CD4-positive, alpha-beta T cell (primary cell): ENCODE measurements around the gene NPPA. TPM values are rescaled to one million over a fixed set of nuclear protein-coding genes. Genes with fewer than 3 reads are reported as not detected.

ENCODE experiments used
- ATAC-seq: fragments of 200-7000 bp; cut with Tn5 transposase; one replicate; pipeline ENCODE4 v1.10.0; 2022; ENCODE audit warnings: mild to moderate bottlenecking; ENCODE audit not compliant: poor library complexity
- CTCF ChIA-PET: fragments of 350-600 bp; sonication (Branson Sonifier 250); formaldehyde crosslinking; loops from one replicate; lab custom pipeline; 2021; ENCODE audit warnings: antibody characterized with exemption, inconsistent platforms; lab: Charles Lee
- POLR2A ChIA-PET: fragments of 350-600 bp; sonication (Branson Sonifier 250); formaldehyde crosslinking; loops from one replicate; lab custom pipeline; 2021; ENCODE audit warnings: antibody characterized with exemption, inconsistent platforms; lab: Charles Lee
- DNase-seq, 14 experiments: peaks; one replicate each; pipeline ENCODE4 v3.0.0-alpha.2; 2013 to 2020; ENCODE audit warnings: mixed read lengths in 2 of 14
- H3K27ac ChIP-seq, 2 donors: one replicate each; pipeline versions ENCODE4 v1.5.1 to v1.7.0; 2013; ENCODE audit warnings: low read length in 2 of 2, low read depth in 1 of 2, mild to moderate bottlenecking in 1 of 2
- H3K27me3 ChIP-seq, 2 experiments: 1 replicate in 1 of 2; 2 replicates in 1 of 2; pipeline versions ENCODE4 v1.6.1 to v1.7.0; 2013; ENCODE audit warnings: low read length in 2 of 2, control low read depth in 1 of 2, mild to moderate bottlenecking in 1 of 2, moderate library complexity in 1 of 2; ENCODE audit not compliant: insufficient read depth in 2 of 2, control insufficient read depth in 1 of 2
- H3K36me3 ChIP-seq: one replicate; pipeline ENCODE4 v1.6.1; 2013; ENCODE audit warnings: low read length, control low read depth; ENCODE audit not compliant: insufficient read depth
- H3K4me1 ChIP-seq: one replicate; pipeline ENCODE4 v1.6.1; 2013; ENCODE audit warnings: low read length, control low read depth; ENCODE audit not compliant: insufficient read depth
- H3K4me3 ChIP-seq: one replicate; pipeline ENCODE4 v1.5.1; 2013; ENCODE audit warnings: mild to moderate bottlenecking, low read length, moderate library complexity
- H3K9me3 ChIP-seq, 2 experiments: 1 replicate in 1 of 2; 2 replicates in 1 of 2; pipeline versions ENCODE4 v1.6.1 to v1.7.0; 2013; ENCODE audit warnings: low read length in 2 of 2, mild to moderate bottlenecking in 2 of 2, control low read depth in 1 of 2, moderate library complexity in 1 of 2; ENCODE audit not compliant: control insufficient read depth in 1 of 2, insufficient read depth in 1 of 2
- H3K27ac Mint-ChIP-seq: one replicate; pipeline ENCODE4 v1.8.0; 2020; ENCODE audit warnings: mixed read lengths
- H3K27me3 Mint-ChIP-seq: one replicate; pipeline ENCODE4 v1.8.0; 2021; ENCODE audit warnings: mixed read lengths
- H3K36me3 Mint-ChIP-seq: one replicate; pipeline ENCODE4 v1.8.0; 2021; ENCODE audit warnings: low read depth, mixed read lengths
- H3K4me1 Mint-ChIP-seq: one replicate; pipeline ENCODE4 v1.8.0; 2021; ENCODE audit warnings: low read depth, mixed read lengths
- H3K4me3 Mint-ChIP-seq: one replicate; pipeline ENCODE4 v1.8.0; 2020; ENCODE audit warnings: mild to moderate bottlenecking, mixed read lengths
- H3K9me3 Mint-ChIP-seq: one replicate; pipeline ENCODE4 v1.8.0; 2020; ENCODE audit warnings: mixed read lengths
- CTCF ChIP-seq: fragments of 200-600 bp; IDR thresholded peaks from one replicate; pipeline ENCODE4 v1.8.0; 2022; ENCODE audit warnings: antibody characterized with exemption, mild to moderate bottlenecking
- intact Hi-C, 2 experiments: fragments of 100-400 bp; cut with DNase I in 1 of 2; cut with micrococcal nuclease in 1 of 2; formaldehyde crosslinking; loops; one replicate each; pipeline versions ENCODE4 v1.15.1 to v1.9.0; 2023 to 2025; cut with DNase I, micrococcal nuclease
- total RNA-seq, 174 experiments: library from RNA in 2 of 174; stranded (reverse) in 2 of 174; gene quantifications; one replicate each; pipeline ENCODE4 v1.2.3 and lab custom pipeline; 2021 to 2026

NPPA gene
- total RNA-seq, 2 experiments from 2014 or later = not detected

- no peak for ATAC-seq
- Mint-ChIP-seq H3K9me3 (no peaks in the 10 kb centered on the region), H3K4me1 (peaks cover 4% of the 10 kb centered on the region), H3K36me3 (peaks cover 75% of the 10 kb centered on the region), H3K27ac (no peak overlapping the region), H3K27me3 (no peaks in the 10 kb centered on the region), H3K4me3 (no peak overlapping the region)
- TF ChIP-seq CTCF = no peak
- Histone ChIP-seq H3K4me1 (peaks cover 4% of the 10 kb centered on the region), H3K36me3 (peaks cover 60% of the 10 kb centered on the region), H3K27ac (no peak overlapping the region), H3K9me3 (no peaks in the 10 kb centered on the region), H3K27me3 (no peaks in the 10 kb centered on the region), H3K4me3 (no peak overlapping the region)
- ChIA-PET CTCF (no interaction called here), POLR2A (no interaction called here)
- intact Hi-C loops = no loop called here
- DNase-seq = no peak
Observed at GRCh38 chr1:11833900-11834299, 13.7 kb downstream of the NPPA start.

- peaks cover under 1% of the 10 kb centered on the region for H3K4me1 Mint-ChIP-seq
- Histone ChIP-seq H3K4me3 (no peak overlapping the region), H3K27me3 (no peaks in the 10 kb centered on the region), H3K36me3 (peaks cover 63% of the 10 kb centered on the region), H3K9me3 (no peaks in the 10 kb centered on the region), H3K27ac (no peak overlapping the region), H3K4me1 (peaks cover under 1% of the 10 kb centered on the region)
- no peak overlapping the region for H3K27ac Mint-ChIP-seq
- DNase-seq = no peak
- H3K9me3 Mint-ChIP-seq = no peaks in the 10 kb centered on the region
- no peaks in the 10 kb centered on the region for H3K27me3 Mint-ChIP-seq
- CTCF ChIA-PET = no interaction called here
- intact Hi-C loops = no loop called here
- POLR2A ChIA-PET = no interaction called here
- no peak overlapping the region for H3K4me3 Mint-ChIP-seq
- ATAC-seq = no peak
- no peak for TF ChIP-seq CTCF
- H3K36me3 Mint-ChIP-seq = peaks cover 75% of the 10 kb centered on the region
Observed at GRCh38 chr1:11833497-11833896, 14.1 kb downstream of the NPPA start.

DNA sequence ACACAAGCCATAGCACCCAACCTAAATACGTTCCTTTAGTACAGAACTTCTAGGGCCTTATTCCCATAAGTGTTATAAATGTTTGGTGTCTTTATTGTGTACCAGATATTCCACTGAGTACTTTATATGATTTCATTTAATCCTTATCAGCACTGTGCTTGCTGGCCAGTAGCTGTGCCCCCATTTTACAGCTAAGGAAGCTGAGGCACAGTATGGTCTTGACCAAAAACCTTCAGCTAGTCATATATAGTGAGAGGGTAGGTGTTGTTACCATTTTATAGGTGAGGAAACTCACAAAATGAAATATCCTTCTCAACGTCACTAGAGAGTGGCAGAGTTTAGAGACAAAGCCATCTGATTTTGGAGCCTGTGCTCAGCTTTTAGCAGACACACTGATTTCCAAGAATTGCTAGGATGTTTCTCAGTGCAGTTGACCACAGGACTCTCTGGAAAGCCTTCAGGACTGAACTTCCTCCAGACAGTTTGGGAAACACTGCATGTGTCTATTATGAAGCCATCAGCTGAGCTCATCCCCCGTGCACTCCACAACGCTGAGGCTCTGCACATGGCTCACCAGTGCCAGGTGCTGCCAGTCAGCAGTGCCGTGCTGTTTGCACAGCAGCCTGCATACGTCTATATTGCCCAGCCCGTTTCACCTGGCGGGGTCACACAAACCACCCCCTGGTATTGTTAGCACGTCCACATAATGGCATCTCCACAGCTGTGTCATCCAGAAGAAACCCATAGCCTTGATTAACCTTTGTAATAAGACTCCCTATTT is 15.4 kb downstream of the NPPA start:
- CTCF ChIA-PET = no interaction called here

More for the DNA sequence above, 15.4 kb downstream of the NPPA start:
- Histone ChIP-seq H3K9me3 (no peaks in the 10 kb centered on the region), H3K36me3 (peaks cover 62% of the 10 kb centered on the region), H3K4me1 (no peaks in the 10 kb centered on the region), H3K4me3 (no peak overlapping the region), H3K27ac (no peak overlapping the region), H3K27me3 (no peaks in the 10 kb centered on the region)
- no peak overlapping the region for H3K4me3 Mint-ChIP-seq
- H3K4me1 Mint-ChIP-seq = no peaks in the 10 kb centered on the region
- no peak for ATAC-seq
- intact Hi-C loops = no loop called here
- peaks cover 75% of the 10 kb centered on the region for H3K36me3 Mint-ChIP-seq
- no peaks in the 10 kb centered on the region for H3K9me3 Mint-ChIP-seq
- H3K27me3 Mint-ChIP-seq = no peaks in the 10 kb centered on the region
- no peak for TF ChIP-seq CTCF
- DNase-seq = no peak
- no peak overlapping the region for H3K27ac Mint-ChIP-seq
- POLR2A ChIA-PET = interaction anchor here (0.5 kb wide), 1 partner anchor 188 kb away, joined by 3 read pairs; no protein-coding TSS in a partner anchor
